ENCODE results near the gene MIGA1.
"Not testable (repeated sequence)": the region's sequence is repeated elsewhere in the genome, so short reads cannot be mapped to it uniquely, and the experiment has no call there.

The MIGA1 gene, protein sequence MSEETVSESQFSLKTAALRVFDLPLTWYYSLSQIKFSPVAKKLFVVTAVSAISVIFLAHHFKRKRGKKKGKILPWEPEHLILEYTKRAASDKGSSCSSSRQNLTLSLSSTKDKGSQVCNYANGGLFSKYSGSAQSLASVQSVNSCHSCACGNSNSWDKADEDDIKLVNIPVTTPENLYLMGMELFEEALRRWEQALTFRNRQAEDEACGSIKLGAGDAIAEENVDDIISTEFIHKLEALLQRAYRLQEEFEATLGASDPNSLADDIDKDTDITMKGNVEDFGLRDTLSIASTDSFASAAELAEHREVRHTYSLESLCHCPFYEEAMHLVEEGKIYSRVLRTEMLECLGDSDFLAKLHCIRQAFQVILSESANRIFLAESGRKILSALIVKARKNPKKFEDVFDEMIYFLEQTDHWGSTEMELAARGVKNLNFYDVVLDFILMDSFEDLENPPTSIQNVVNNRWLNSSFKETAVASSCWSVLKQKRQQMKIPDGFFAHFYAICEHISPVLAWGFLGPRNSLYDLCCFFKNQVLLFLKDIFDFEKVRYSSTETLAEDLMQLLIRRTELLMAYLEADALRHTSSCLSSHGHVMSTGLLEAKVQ

DNA sequence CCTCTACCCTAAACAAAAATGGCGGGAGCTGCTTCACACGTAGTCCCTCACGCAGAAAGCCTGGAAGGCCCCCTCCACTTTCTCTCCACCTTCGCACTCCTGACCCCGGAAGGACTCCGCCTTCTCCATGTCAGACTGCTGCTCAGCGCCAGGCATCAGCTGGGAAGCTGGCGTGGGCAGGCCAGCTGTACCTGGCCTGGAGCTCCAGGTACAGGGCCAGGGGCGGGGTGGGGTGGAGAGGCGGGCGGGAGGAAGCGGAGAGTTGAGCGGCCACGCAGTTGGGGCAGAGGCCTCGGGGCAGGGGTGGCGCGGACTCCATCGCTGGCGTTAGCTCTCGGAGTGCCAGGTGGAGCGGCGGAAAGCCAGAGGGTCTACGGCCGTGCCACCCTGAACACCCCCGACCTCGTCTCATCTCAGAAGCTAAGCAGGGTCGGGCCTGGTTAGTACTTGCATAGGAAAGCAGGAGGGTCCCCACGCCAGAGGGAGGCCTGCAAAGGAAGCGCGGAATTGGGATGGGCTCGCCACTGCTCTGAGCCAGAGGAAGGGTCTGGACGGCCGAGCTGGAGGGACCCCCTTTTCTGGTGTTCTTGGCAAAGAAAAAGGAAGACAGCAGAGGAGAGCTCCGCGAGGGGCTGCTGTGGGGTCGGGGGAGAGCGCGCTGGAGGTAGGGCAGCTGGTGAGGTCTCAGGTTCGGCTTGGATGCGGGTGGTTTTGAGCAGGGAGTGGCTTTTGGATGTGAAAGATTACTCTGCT lies at the start of gene MIGA1:
TSS of gene MIGA1 (plus strand) at position 121 of the 753 bp plus-strand sequence. CDS start 3,604 bp downstream, outside the sequence.
- peak; percentile 87 for DNase-seq (ENCODE audit: low spot score)

- no peak for DNase-seq (ENCODE audit: low spot score)
Observed at GRCh38 chr1:77732090-77732489, 47.4 kb upstream of the MIGA1 start.

DNA sequence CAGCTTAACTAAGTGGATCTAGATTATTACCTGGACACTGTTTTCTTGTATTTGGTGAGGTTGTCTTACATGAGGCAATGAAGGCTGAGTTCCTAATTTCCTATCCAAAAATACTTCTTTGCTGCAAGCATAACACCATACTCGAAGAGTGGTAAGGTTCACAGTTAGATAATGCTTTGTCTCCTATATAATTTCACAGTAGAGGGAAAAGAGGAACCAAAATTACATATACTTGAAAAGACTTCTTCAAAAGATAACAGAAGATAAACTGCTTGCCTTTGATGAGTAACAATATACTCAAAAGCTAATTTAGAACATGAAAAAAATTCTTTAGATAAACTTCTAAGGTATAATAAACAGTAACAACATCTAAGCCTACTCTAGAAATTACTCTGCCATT lies 40.2 kb upstream of the MIGA1 start:
- no peak for DNase-seq (ENCODE audit: low spot score)

- DNase-seq (ENCODE audit: low spot score) = no peak
Observed at GRCh38 chr1:77741316-77741715, 38.1 kb upstream of the MIGA1 start.

- no peak for DNase-seq (ENCODE audit: low spot score)
Observed at GRCh38 chr1:77742011-77742555, 37.4 kb upstream of the MIGA1 start.

DNA sequence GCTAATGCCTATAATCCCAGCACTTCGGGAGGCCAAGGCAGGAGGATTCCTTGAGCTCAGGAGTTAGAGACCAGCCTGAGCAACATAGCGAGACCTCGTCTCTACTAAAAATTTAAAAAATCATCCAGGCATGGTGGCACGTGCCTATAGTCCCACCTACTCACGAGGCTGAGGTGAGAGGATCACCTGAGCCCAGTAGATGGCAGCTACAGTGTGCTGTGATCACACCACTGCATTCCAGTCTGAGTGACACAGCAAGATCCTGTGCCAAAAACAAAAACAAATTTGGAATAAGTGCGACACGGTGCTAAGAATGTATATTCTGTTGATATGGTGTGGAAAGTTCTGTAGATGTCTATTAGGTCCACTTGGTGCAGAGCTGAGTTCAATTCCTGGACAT lies 34.9 kb upstream of the MIGA1 start:
- DNase-seq (ENCODE audit: low spot score) = no peak

- DNase-seq (ENCODE audit: low spot score) = not testable (repeated sequence)
Observed at GRCh38 chr1:77749489-77749888, 30.0 kb upstream of the MIGA1 start.

DNA sequence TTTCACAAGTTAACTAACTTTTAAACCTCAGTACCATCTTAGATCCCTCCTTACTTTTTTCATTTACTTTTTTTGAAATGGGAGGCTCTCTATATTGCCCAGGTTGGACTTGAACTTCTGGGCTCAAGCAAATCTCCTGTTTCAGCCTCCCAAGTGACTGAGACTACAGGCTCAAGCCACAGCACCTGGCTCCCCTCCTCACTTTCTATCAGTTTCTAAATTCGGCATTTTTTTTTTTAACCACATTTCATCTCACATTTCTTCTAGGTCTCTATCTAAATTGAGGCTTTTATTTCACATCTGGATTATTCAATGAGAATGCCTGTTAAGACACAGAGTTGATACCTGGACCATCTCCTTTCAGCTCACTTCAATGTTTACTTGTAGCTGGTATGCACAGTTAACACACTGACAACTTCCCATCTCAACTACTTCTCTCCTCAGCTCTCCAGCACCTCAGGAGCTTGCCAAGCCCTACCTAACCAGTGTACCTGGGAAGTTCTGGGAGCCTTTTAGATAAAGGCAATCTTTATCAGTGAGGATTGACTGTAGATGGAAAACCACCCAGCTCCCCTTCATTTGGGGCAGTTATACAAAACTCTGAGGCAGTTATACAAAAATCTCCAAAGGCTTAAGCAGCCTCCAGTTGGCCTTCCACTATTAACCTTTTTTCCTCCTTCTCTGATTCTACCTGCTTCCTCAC lies 23.2 kb upstream of the MIGA1 start:
- DNase-seq (ENCODE audit: low spot score) = no peak

- no peak for DNase-seq (ENCODE audit: low spot score)
Observed at GRCh38 chr1:77757066-77757584, 22.3 kb upstream of the MIGA1 start.

DNA sequence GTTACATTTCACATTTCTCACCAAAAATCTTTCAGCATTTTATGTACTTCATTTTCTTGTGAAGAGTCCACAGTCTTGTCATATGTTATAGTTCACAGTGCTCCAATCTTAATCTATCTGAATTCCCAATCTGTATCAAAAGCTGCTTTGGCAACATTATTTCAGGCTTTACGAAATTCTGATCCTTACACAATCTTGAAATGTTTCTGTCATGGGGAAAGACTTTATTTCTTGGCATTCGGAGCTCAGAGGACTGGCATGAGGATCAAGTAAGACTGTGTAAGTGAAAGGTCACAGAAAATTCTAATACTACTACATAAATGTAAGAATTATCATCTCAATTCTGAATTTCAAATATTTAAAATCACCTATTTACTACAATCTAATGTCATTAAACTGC lies 21.8 kb upstream of the MIGA1 start:
- no peak for DNase-seq (ENCODE audit: low spot score)

GRCh38 chr1:77759071-77760028 lies 20.1 kb upstream of the MIGA1 start, which contains the start of gene USP33:
Gene USP33 (minus strand): TSS chr1:77759852. CDS start chr1:77741697, 18,155 bp downstream.
- peak; percentile 69 for DNase-seq (ENCODE audit: low spot score)

DNA sequence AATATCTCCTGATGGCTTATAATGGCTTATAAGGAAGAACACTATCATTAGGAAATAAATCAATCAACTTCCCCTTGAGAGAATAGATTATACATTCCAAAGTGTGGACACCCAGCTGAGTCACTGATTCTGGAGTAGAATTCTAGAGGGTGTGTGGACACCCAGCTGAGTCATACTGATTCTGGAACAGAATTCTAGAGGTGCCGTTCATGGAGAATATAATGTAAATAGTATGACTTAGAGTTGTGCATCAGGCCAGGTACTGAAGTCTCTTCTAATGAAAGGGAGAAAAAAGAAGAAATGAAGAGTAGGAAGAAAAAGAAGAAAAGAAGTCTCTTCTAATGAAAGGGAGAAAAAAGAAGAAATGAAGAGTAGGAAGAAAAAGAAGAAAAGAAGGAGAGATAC lies 17.4 kb upstream of the MIGA1 start:
- DNase-seq (ENCODE audit: low spot score) = peak; percentile 30

GRCh38 chr1:77768006-77768405 lies 11.4 kb upstream of the MIGA1 start:
- DNase-seq (ENCODE audit: low spot score) = no peak

GRCh38 chr1:77776007-77776700 lies 3.3 kb upstream of the MIGA1 start:
- no peak for DNase-seq (ENCODE audit: low spot score)

DNA sequence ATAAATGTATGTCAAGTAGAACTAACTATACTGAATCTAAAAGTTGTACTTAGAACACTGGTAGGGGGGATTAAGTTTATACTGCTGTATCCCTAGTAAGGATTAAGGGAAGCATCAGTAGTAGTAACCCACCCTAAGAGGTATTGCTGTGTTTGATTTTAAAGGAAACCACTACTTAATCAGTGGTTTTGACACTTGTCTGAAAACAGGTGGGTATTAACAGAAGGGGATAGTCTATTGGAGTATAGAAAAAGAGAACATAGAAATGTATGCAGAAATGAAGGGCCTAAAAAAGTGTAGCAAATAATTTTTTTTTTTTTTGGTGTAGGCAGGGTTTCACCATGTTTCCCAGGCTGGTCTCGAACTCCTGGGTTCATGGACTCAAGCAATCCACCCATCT lies 2.2 kb downstream of the MIGA1 start:
- no peak for DNase-seq (ENCODE audit: low spot score)

DNA sequence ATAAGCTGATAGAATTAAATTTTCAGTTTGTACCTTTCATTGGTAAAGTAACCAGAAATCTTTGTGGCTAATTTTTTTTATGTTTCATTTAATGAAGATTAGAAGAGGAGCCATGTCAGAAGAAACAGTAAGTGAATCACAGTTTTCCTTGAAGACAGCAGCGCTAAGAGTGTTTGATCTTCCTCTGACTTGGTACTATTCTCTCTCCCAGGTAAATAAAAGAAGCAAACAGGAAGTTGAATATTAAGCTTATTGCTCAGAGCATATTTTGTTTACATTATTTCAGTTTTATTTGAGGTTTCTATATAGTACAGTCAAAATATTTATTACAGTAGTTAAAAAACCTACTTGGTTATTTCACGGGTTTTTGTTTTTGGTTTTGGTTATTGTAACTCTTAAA lies 3.7 kb downstream of the MIGA1 start:
- DNase-seq (ENCODE audit: low spot score) = no peak

- not testable (repeated sequence) for DNase-seq (ENCODE audit: low spot score)
Observed at GRCh38 chr1:77786093-77786741, 6.8 kb downstream of the MIGA1 start.

DNA sequence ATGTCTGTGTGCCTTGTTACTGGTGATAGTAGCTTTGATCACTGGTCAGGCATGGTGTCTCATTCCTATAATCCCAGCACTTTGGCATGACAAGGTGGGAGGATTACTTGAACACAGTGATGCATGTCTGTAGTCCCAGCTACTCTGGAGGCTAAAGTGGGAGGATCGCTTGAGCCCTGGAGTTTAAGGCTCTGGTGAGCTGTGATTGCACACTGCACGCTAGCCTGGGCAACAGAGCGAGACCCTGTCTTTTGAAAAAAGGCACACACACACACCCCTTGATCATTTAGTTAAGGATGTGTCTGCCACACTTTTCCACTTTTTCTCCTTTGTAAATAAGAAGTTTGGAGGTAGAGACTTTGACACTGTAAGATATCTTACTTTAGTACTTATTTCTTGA lies 15.1 kb downstream of the MIGA1 start:
- no peak for DNase-seq (ENCODE audit: low spot score)

DNA sequence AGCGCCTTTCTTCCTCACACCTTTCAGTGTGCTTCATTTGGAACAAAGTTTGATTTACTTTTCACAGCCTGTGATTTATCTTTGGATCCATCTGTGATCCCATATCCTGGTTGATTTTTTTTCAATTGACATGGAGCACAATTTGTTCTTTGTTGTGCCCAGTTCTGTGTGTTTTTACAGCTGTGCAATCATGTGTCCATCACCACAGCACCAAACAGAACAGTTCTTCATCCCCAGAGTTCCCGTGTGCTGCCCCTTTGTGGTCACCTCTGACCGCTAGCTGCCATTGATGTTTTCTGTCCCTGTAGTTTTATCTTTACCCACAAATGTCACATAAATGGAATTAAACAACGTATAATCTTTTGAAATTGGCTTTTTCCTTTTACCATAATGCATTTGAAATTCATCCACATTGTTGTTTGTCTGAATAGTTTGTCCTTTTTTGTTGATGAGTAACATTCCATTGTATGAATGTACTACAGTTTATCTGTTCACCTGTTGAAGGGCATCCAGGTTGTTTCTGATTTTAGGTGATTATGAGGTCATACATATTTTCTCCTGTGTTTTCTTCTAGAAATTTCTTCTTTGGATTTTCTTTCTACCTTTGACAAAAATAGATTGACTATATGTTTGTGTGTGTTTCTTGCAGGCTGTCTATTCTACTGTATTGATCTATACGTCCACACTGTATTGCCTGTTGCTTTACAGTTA lies 17.4 kb downstream of the MIGA1 start:
- no peak for DNase-seq (ENCODE audit: low spot score)

Data from kidney capillary endothelial cell (primary cell).